Mesodermal cell (in vitro differentiated cells): ENCODE data around the gene ZNF600.
"Not testable (repeated sequence)": the region's sequence is repeated elsewhere in the genome, so short reads cannot be mapped to it uniquely, and the experiment has no call there.

Experiments used
- H3K27ac ChIP-seq: 2 replicates; pipeline ENCODE4 v1.7.0; 2013; ENCODE audit warnings: mild to moderate bottlenecking, low read depth, low read length, moderate library complexity; ENCODE audit not compliant: severe bottlenecking
- H3K36me3 ChIP-seq: 2 replicates; pipeline ENCODE4 v1.7.1; 2013; ENCODE audit warnings: mild to moderate bottlenecking, low read length, moderate library complexity; ENCODE audit not compliant: control insufficient read depth, insufficient read depth
- H3K4me1 ChIP-seq: one replicate; pipeline ENCODE4 v1.7.1; 2013; ENCODE audit warnings: mild to moderate bottlenecking, low read length; ENCODE audit not compliant: insufficient read depth, control insufficient read depth, poor library complexity, severe bottlenecking
- H3K4me3 ChIP-seq: 2 replicates; pipeline ENCODE4 v1.7.0; 2013; ENCODE audit warnings: low read length, control low read depth, mild to moderate bottlenecking; ENCODE audit not compliant: insufficient read depth, poor library complexity, severe bottlenecking; ENCODE audit errors: extremely low read depth
- H3K9me3 ChIP-seq: 2 replicates; pipeline ENCODE4 v1.7.1; 2013; ENCODE audit warnings: mild to moderate bottlenecking, low read length, moderate library complexity; ENCODE audit not compliant: control insufficient read depth
- WGBS, 2 experiments: methylation state at CpG; one replicate each; pipeline ENCODE4 v1.1.5; 2013; ENCODE audit warnings: missing lambda C conversion rate in 2 of 2; ENCODE audit not compliant: insufficient coverage in 2 of 2; 5-methylcytosine and 5-hydroxymethylcytosine counted together

ZNF600 gene

GRCh38 chr19:52741951-52742485 lies 44.6 kb downstream of the ZNF600 start:
- H3K27ac ChIP-seq: peak overlapping the region; percentile 96
- 60 to 64% methylated on average over 5 of the region's 6 CpGs for WGBS, 2 experiments

GRCh38 chr19:52741371-52741770 lies 45.2 kb downstream of the ZNF600 start:
- peaks cover 12% of the 10 kb centered on the region for H3K4me1 ChIP-seq
- H3K4me3 ChIP-seq, H3K36me3 ChIP-seq: not testable (repeated sequence)
- WGBS, 2 experiments: 44 to 68% methylated on average over 7 of the region's 7 CpGs
- peaks cover 22% of the 10 kb centered on the region for H3K9me3 ChIP-seq
- H3K27ac ChIP-seq: peak overlapping the region; percentile 96

More at GRCh38 chr19:52741951-52742485, 44.6 kb downstream of the ZNF600 start:
- Histone ChIP-seq H3K36me3 (no peaks in the 10 kb centered on the region), H3K4me3 (no peak overlapping the region), H3K4me1 (peaks cover 15% of the 10 kb centered on the region), H3K9me3 (peaks cover 22% of the 10 kb centered on the region)

DNA sequence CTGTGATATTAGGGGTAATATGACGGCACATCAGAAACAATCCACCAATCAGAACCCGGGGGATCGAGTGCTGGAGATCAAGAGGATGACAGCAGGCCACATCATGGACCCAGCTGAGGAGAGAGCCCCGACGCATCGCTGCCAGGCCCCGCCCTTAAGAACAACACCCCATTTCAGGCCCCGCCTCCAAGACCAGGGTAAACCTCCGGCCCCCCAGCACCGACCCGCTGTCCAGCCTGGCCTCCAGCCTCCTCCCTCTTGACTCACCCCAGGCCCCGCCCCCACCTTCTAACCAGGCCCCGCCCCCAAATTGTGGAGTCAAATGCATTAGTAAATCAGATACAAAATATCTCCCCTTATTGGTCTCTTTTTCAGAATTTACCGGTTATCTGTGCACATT lies 47.0 kb downstream of the ZNF600 start:
- H3K27ac ChIP-seq: no peak overlapping the region
- 87 to 92% methylated on average over 3 to 9 of the region's 14 CpGs for WGBS, 2 experiments
- H3K9me3 ChIP-seq: peaks cover 22% of the 10 kb centered on the region
- no peak overlapping the region for H3K4me3 ChIP-seq
- H3K36me3 ChIP-seq: no peaks in the 10 kb centered on the region
- H3K4me1 ChIP-seq: peaks cover 22% of the 10 kb centered on the region

- Histone ChIP-seq H3K4me3 (no peak overlapping the region), H3K27ac (peak overlapping the region; percentile 91), H3K4me1 (peaks cover 13% of the 10 kb centered on the region), H3K9me3 (peaks cover 16% of the 10 kb centered on the region), H3K36me3 (peaks cover 15% of the 10 kb centered on the region)
- WGBS, 2 experiments: 11 to 24% methylated on average over 11 of the region's 18 CpGs
These were observed 50.9 kb downstream of the ZNF600 start for GRCh38 chr19:52735734-52736133.

DNA sequence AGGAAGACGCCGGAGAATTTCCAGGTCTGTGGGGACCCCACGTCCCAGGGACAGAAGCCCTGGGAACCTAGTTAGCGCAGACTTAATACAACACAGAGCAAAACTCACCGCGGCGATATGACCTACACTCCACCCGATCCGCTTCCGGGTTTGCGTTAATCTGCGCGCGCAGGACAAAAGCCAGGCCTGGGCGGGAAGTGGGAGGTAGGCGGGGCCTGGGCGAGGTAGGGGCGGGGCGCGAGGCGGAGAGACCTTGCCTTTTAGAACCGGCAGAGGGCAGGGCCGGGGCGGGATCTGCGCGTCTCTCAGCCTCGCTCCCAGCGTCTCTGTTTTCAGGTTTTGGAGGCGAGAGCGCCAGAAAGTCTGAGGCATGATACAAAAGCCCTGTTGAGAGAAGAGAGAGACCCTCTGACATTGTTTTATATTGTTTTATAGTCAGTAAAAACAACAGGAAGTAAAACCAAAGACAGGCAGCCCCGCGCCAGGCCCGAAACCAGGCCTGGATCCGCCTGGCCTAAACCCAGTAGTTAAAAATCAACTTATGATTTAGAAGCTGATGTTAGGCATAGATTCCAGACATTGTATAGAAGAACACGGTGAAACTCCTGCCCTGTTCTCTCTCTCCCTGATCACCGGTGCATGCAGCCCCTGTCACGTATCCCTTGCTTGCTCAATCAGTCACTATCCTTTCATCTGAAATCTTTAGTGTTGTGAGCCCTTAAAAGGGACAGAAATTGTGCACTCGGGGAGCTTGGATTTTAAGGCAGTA lies 51.5 kb downstream of the ZNF600 start, which contains the start of gene ZNF611:
Gene ZNF611 (minus strand): TSS at position 152 of the 769 bp plus-strand sequence. CDS start 19,150 bp downstream, outside the sequence.
- Histone ChIP-seq H3K9me3 (peaks cover 16% of the 10 kb centered on the region), H3K4me1 (peaks cover 13% of the 10 kb centered on the region), H3K4me3 (peak within 1 kb of the TSS; percentile 89), H3K36me3 (peaks cover 17% of the 10 kb centered on the region), H3K27ac (peak within 1 kb of the TSS; percentile 91)
- WGBS, 2 experiments: 2 to 14% methylated on average over 17 of the region's 38 CpGs

GRCh38 chr19:52734331-52734892 lies 52.2 kb downstream of the ZNF600 start:
- WGBS, 2 experiments: 0 to 1% methylated on average over 26 to 37 of the region's 39 CpGs
- Histone ChIP-seq H3K4me1 (peaks cover 13% of the 10 kb centered on the region), H3K36me3 (peaks cover 21% of the 10 kb centered on the region), H3K4me3 (peak overlapping the region; percentile 89), H3K27ac (peak overlapping the region; percentile 91), H3K9me3 (peaks cover 14% of the 10 kb centered on the region)

- Histone ChIP-seq H3K36me3 (peaks cover 82% of the 10 kb centered on the region), H3K4me1 (peaks cover 20% of the 10 kb centered on the region)
- H3K9me3 ChIP-seq, H3K27ac ChIP-seq, H3K4me3 ChIP-seq: not testable (repeated sequence)
- WGBS, 2 experiments: 93 to 100% methylated on average over 6 to 14 of the region's 16 CpGs
These were observed 60.5 kb downstream of the ZNF600 start for GRCh38 chr19:52726051-52726450.

- H3K36me3 ChIP-seq: peaks cover 82% of the 10 kb centered on the region
- H3K9me3 ChIP-seq: peaks cover 13% of the 10 kb centered on the region
- H3K4me3 ChIP-seq: no peak overlapping the region
- WGBS, 2 experiments: 93 to 97% methylated on average over 22 of the region's 24 CpGs
- peaks cover 20% of the 10 kb centered on the region for H3K4me1 ChIP-seq
- peak overlapping the region; percentile 77 for H3K27ac ChIP-seq
These were observed 61.0 kb downstream of the ZNF600 start for GRCh38 chr19:52725528-52725961.

GRCh38 chr19:52724701-52725514 lies 61.7 kb downstream of the ZNF600 start:
- H3K36me3 ChIP-seq: peaks cover 87% of the 10 kb centered on the region
- WGBS, 2 experiments: 93 to 94% methylated on average over 20 to 22 of the region's 23 CpGs

GRCh38 chr19:52723907-52724598 lies 62.5 kb downstream of the ZNF600 start:
- WGBS, 2 experiments: 64 to 78% methylated on average over 6 to 8 of the region's 9 CpGs
- Histone ChIP-seq H3K36me3 (peaks cover 91% of the 10 kb centered on the region), H3K27ac (peak overlapping the region; percentile 77)

More at GRCh38 chr19:52724701-52725514, 61.7 kb downstream of the ZNF600 start:
- Histone ChIP-seq H3K4me1 (peaks cover 20% of the 10 kb centered on the region), H3K4me3 (no peak overlapping the region), H3K9me3 (peaks cover 15% of the 10 kb centered on the region), H3K27ac (peak overlapping the region; percentile 77)

More at GRCh38 chr19:52723907-52724598, 62.5 kb downstream of the ZNF600 start:
- not testable (repeated sequence) for H3K4me3 ChIP-seq
- Histone ChIP-seq H3K4me1 (peaks cover 20% of the 10 kb centered on the region), H3K9me3 (peaks cover 17% of the 10 kb centered on the region)
